HEK293T (cell line): ENCODE results near the gene PIGU.

Experiments used
- BHLHE40 ChIP-seq: fragments of 450-650 bp; IDR thresholded peaks from 2 replicates; pipeline ENCODE4 v1.6.1; 2016; ENCODE audit warnings: mild to moderate bottlenecking, moderate library complexity, borderline replicate concordance
- CTBP1 ChIP-seq: fragments of 450-650 bp; IDR thresholded peaks from 2 replicates; pipeline ENCODE4 v1.6.1; 2016; ENCODE audit warnings: borderline replicate concordance
- FOXA1 ChIP-seq: fragments of 450-650 bp; IDR thresholded peaks from 2 replicates; pipeline ENCODE4 v1.6.1; 2016; ENCODE audit warnings: mild to moderate bottlenecking
- FOXM1 ChIP-seq: fragments of 450-650 bp; IDR thresholded peaks from 2 replicates; pipeline ENCODE4 v1.6.1; 2017; ENCODE audit warnings: mild to moderate bottlenecking, borderline replicate concordance
- LEF1 ChIP-seq: fragments of 450-650 bp; IDR thresholded peaks from 2 replicates; pipeline ENCODE4 v1.6.1; 2017; ENCODE audit warnings: mild to moderate bottlenecking, borderline replicate concordance
- NFRKB ChIP-seq: fragments of 450-650 bp; IDR thresholded peaks from 2 replicates; pipeline ENCODE4 v1.6.1; 2016; ENCODE audit warnings: mild to moderate bottlenecking, moderate library complexity
- SP1 ChIP-seq: fragments of 450-650 bp; IDR thresholded peaks from 2 replicates; pipeline ENCODE4 v1.6.1; 2017
- SUZ12 ChIP-seq: fragments of 450-650 bp; IDR thresholded peaks from 2 replicates; pipeline ENCODE4 v1.6.1; 2016; ENCODE audit warnings: mild to moderate bottlenecking
- TF ChIP-seq, protein P1 (sequence below): fragments of 450-650 bp; IDR thresholded peaks from 2 replicates; pipeline ENCODE4 v1.6.1; 2016

DNA sequence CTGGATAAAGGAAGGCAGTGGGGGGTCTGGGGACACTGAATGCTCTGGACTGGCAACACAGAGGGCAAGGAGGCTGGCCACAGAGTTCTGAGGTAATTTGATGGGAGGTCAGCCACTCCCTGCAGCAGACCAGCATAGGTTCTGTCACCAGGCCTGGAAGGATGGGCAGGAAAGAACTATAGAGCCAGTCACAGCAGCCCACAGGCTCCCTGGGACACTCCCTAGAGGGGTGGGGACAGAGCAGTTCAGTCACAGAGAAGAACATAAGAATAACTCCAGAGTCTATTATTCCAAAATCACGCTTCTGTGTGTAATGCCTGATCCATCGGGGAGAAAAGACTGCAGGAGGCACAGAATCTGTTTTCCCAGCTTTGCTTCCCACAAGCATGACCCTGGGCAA, 141.0 kb downstream of the PIGU start:
- TF ChIP-seq SUZ12: no peak
- no peak for TF ChIP-seq CTBP1
- no peak for TF ChIP-seq FOXM1
- no peak for TF ChIP-seq SP1
- no peak for TF ChIP-seq LEF1
- no peak for TF ChIP-seq FOXA1
- TF ChIP-seq NFRKB: no peak
- no peak for TF ChIP-seq BHLHE40
- TF ChIP-seq, protein P1, sequence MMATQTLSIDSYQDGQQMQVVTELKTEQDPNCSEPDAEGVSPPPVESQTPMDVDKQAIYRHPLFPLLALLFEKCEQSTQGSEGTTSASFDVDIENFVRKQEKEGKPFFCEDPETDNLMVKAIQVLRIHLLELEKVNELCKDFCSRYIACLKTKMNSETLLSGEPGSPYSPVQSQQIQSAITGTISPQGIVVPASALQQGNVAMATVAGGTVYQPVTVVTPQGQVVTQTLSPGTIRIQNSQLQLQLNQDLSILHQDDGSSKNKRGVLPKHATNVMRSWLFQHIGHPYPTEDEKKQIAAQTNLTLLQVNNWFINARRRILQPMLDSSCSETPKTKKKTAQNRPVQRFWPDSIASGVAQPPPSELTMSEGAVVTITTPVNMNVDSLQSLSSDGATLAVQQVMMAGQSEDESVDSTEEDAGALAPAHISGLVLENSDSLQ: no peak
